GM20431 (cell line): Measurements from ENCODE around the gene HPCAL4.

Experiments used
- in situ Hi-C: fragments of 300-500 bp; cut with MseI, MboI; formaldehyde crosslinking; loops from one replicate; pipeline ENCODE4 v1.15.0; 2020; ENCODE audit warnings: low sequenced_read_pairs; ENCODE audit not compliant: unreplicated experiment

The HPCAL4 gene

GRCh38 chr1:39711104-39711965 lies 20.1 kb upstream of the HPCAL4 start:
- in situ Hi-C loops, result loop anchor here (25.0 kb wide), 1 partner anchor 99 kb away; no protein-coding TSS in a partner anchor

- in situ Hi-C loops, result loop anchor here (25.0 kb wide), 1 partner anchor 95 kb away; no protein-coding TSS in a partner anchor
These were observed 16.3 kb upstream of the HPCAL4 start for GRCh38 chr1:39707506-39707905.

GRCh38 chr1:39704757-39705156 lies 13.5 kb upstream of the HPCAL4 start:
- in situ Hi-C loops, result loop anchor here (25.0 kb wide), 1 partner anchor 92 kb away; no protein-coding TSS in a partner anchor

GRCh38 chr1:39701049-39701439 lies 9.8 kb upstream of the HPCAL4 start:
- in situ Hi-C loops, result loop anchor here (25.0 kb wide), 1 partner anchor 89 kb away; no protein-coding TSS in a partner anchor

- in situ Hi-C loops, result loop anchor here (25.0 kb wide), 1 partner anchor 88 kb away; no protein-coding TSS in a partner anchor
These were observed 9.1 kb upstream of the HPCAL4 start for GRCh38 chr1:39700348-39700747.

- in situ Hi-C loops, result no loop called here
These were observed 8.2 kb upstream of the HPCAL4 start for GRCh38 chr1:39699419-39699818.

- in situ Hi-C loops, result no loop called here
These were observed 7.3 kb upstream of the HPCAL4 start for GRCh38 chr1:39698568-39698967.

GRCh38 chr1:39696448-39696847 lies 5.2 kb upstream of the HPCAL4 start:
- in situ Hi-C loops, result no loop called here

- in situ Hi-C loops, result no loop called here
These were observed 3.8 kb upstream of the HPCAL4 start for GRCh38 chr1:39695016-39695415.

- in situ Hi-C loops, result no loop called here
These were observed 2.8 kb upstream of the HPCAL4 start for GRCh38 chr1:39694026-39694425.

- in situ Hi-C loops, result no loop called here
These were observed 1.2 kb upstream of the HPCAL4 start for GRCh38 chr1:39692152-39693074.

GRCh38 chr1:39690794-39691382 lies 345 bp downstream of the HPCAL4 start:
- in situ Hi-C loops, result no loop called here

GRCh38 chr1:39690225-39690624 lies 1.0 kb downstream of the HPCAL4 start:
- in situ Hi-C loops, result no loop called here

- in situ Hi-C loops, result no loop called here
These were observed 1.6 kb downstream of the HPCAL4 start for GRCh38 chr1:39689635-39690034.

- in situ Hi-C loops, result no loop called here
These were observed 2.0 kb downstream of the HPCAL4 start for GRCh38 chr1:39689214-39689613.

GRCh38 chr1:39688706-39689105 lies 2.5 kb downstream of the HPCAL4 start:
- in situ Hi-C loops, result no loop called here

- in situ Hi-C loops, result no loop called here
These were observed 4.0 kb downstream of the HPCAL4 start for GRCh38 chr1:39687243-39687642.

- in situ Hi-C loops, result no loop called here
These were observed 6.2 kb downstream of the HPCAL4 start for GRCh38 chr1:39685071-39685470.

GRCh38 chr1:39684313-39684664 lies 6.9 kb downstream of the HPCAL4 start:
- in situ Hi-C loops, result no loop called here

- in situ Hi-C loops, result no loop called here
These were observed 7.5 kb downstream of the HPCAL4 start for GRCh38 chr1:39683591-39684312.
